GM18873 (cell line): ENCODE results near the gene SEC23A.
A peak's percentile ranks its signal among the peaks of the same experiment; 100 is the strongest.

Experiments
- ATAC-seq: cut with Tn5 transposase; IDR thresholded peaks from one replicate; pipeline ENCODE4 v1.9.1; 2021; ENCODE audit warnings: mild to moderate bottlenecking, moderate library complexity, moderate number of reproducible peaks; ENCODE audit not compliant: unreplicated experiment, low FRiP score

SEC23A gene

GRCh38 chr14:38994731-38995130, 108.3 kb downstream of the SEC23A start:
- ATAC-seq: no peak

GRCh38 chr14:38993981-38994380, 109.1 kb downstream of the SEC23A start:
- no peak for ATAC-seq

- ATAC-seq: no peak
Observed at GRCh38 chr14:38992067-38992844, 110.8 kb downstream of the SEC23A start.

DNA sequence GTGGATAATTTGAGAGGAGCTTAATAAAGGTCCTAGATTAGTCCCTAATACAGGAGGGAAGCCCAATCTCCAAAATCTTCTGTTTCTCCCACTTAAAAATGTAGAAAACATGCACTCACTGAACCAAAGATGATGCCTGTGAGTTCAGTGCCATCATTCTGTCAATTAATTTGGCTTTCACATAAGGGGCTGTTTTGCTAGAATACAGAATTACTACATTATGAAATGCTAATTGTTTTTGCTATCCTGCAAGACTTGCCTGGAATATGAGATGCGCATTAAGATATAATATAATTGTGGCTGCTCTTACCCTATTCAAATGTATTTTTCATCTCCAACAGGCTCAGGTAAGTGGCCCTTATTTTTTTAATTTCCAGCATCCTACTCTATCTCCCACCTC, 111.7 kb downstream of the SEC23A start:
- ATAC-seq: no peak

DNA sequence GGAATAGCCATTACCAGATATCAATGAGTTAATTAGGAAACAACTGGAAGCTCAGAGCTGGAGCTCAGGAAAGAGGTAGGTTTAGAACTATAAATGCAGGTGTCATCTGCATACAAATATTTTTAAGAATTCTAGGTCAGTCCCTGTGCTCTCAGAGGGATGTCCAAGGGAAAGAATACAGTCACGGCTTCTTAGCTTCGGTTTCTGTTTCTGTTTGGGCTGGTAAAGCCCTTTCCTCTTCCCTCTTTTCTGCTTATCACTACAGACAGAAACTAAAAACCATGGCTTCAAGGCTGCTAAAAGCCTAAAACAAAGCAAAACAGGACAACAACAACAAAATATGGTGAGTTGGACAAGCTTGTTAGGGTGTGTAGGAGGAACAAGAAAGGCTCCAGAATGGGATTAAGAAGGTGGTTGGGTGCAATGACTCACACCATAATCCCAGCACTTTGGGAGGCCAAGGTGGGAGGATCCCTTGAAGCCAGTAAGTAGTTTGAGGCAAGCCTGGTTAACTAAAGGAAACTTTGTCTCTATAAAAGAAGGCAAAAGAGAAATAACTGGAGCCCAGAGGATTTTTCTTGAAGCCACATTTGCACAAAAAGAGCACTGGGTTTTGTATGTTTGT, 113.0 kb downstream of the SEC23A start:
- peak; percentile 91 for ATAC-seq

- ATAC-seq: no peak
Observed at GRCh38 chr14:38987781-38988180, 115.3 kb downstream of the SEC23A start.

DNA sequence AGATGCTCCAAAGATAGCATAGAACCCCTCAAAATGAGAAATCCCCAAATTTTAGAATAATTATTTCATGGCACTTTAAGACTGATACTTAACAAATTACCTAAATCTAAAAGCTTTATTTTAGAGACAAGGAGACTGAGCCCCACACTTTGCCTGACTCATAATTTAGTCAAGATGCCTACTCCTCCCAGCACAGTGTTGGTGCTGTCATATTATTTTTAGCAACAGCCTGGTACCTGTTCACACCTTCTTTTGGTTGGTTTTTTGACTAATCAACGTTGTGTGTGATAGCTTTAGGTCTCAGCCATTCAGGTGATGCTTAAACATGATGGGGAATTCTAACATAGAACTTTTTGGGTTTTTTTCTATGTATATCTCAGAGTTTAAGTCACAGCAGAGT, 120.2 kb downstream of the SEC23A start:
- no peak for ATAC-seq

- no peak for ATAC-seq
Observed at GRCh38 chr14:38982278-38982677, 120.8 kb downstream of the SEC23A start.
